GM18951 (cell line): ENCODE measurements around the gene COX8C.

Experiments
- POLR2A ChIP-seq: IDR thresholded peaks from 4 replicates; pipeline ENCODE4 v1.6.1; 2011; ENCODE audit warnings: mild to moderate bottlenecking; ENCODE audit not compliant: insufficient read length, insufficient read depth; ENCODE audit errors: extremely low read depth
- in situ Hi-C: fragments of 300-500 bp; cut with MboI; formaldehyde crosslinking; loops from one replicate; pipeline ENCODE4 v1.12.0; 2022; ENCODE audit warnings: low sequenced_read_pairs, mixed read lengths, inconsistent platforms; ENCODE audit not compliant: unreplicated experiment

The COX8C gene

DNA sequence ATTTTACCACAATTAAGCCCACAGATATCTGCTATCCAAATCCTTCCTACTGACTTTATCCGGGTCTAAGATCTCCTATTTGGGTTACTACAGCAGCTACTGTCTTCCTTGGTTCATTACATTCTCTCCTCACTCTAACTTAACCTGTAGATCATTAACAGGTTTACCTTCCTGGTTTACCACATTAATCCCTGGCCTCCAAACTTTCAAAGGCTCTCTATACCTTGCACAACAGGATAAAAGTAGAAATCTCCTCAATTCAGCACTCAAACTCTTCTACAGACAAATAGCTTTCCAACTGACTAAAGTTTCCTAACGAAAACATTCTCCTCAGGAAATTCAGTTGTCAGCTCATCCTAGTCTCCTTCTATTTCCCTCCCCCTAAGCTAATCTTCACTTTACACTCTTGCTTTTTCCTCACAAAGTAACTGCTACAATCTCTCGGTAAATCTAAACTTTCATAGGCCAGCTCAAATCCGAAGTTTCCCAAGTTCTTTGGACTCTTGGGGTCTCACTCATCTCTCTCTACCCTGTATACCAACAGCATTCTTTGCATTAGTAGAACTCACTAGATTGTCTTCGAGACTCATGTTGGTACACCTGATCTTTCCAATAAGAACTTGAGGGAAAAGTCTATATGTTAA is 16.9 kb upstream of the COX8C start:
- no peak for TF ChIP-seq POLR2A
- in situ Hi-C loops: no loop called here

- no peak for TF ChIP-seq POLR2A
- in situ Hi-C loops: no loop called here
Observed at GRCh38 chr14:93330609-93331000, 16.4 kb upstream of the COX8C start.

- in situ Hi-C loops: no loop called here
- TF ChIP-seq POLR2A: no peak
Observed at GRCh38 chr14:93331002-93331727, 15.8 kb upstream of the COX8C start.

DNA sequence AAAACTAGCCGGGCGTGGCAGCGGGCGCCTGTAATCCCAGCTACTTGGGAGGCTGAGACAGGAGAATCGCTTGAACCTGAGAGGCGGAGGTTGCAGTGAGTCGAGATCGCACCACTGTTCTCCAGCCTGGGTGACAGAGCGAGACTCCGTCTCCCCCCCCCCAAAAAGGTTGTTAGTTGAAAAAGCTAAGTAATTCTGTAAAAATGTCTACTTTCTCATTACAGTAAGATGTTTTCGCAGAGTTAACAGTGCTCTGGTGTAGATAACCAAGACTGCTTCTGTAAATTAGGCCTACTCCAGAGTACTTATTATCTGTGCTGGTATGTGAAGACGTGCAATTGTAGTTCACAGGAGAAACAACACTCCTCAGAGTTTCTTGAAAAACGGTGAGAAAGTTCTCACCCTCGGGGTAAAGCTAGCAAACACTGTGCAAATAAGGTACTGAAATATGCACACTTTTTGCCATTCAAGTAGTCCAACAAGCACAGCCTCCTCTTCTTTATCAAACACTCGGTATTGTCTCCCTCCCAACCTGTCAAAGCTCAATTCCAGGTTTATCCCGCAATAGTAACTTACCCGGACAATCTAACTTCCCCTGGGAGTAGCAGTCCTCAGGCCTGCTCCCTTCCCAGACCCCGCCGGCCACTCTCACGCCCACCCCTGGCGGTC is 15.1 kb upstream of the COX8C start:
- in situ Hi-C loops: no loop called here
- TF ChIP-seq POLR2A: no peak

DNA sequence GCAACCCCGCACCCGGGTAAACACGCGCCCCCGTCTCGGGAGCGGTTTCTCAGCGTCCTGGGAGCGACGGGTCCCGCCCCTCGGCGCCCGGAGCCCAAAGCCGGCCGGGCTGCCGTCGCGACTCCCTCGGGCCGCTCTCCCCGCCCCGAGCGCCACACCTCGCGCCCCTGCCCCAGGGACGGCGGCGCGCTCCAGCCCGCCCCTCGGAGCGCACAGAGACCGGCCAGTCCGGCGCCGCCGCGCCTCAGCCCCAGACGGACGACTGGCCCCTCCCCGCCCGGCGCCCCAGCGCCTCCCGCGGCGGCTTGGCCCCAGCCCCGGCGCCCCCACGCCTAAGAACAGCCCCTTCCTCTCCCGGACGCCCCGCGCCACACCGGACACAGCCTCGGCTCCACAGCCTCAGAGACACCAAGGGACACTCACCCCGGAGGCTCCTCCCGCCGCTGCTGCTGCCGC is 14.6 kb upstream of the COX8C start:
- TF ChIP-seq POLR2A: no peak
- in situ Hi-C loops: no loop called here

- peak; percentile 90 for TF ChIP-seq POLR2A
- in situ Hi-C loops: no loop called here
Observed at GRCh38 chr14:93332853-93333630, 13.9 kb upstream of the COX8C start, which contains the start of gene BTBD7. Gene BTBD7 (minus strand): TSS chr14:93333036. CDS start chr14:93296051, 36,985 bp downstream.

GRCh38 chr14:93333631-93334103 is 13.3 kb upstream of the COX8C start:
- TF ChIP-seq POLR2A: no peak
- in situ Hi-C loops: no loop called here

DNA sequence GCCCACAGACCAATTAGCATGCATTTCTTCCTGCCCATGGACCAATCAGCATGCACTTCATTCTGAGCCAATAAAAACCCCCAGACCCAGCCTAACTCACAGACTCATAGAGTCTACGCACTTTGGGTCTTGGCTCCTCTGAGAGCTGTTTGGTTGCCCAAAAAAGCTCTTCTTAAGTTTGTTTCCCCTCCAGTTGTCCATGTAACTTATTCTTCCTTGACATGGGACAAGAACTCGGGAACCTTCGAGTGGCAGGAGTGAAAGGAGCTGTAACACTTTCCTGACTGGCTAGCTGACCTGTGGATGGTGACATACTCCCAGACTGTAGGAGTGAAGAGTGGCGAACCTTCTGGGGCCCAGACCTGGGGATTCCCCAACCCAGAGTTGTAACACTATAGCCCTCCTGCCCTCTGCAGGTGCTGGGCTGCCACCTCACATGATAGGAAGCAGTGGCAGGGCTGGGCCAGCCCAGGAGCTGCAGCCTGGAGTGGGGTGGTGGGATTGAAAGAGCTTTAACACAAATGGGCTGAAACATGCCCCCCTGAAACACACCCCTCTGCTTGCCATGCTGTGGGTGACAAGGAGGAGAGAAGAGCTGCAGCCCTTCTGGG is 9.7 kb upstream of the COX8C start:
- in situ Hi-C loops: no loop called here
- TF ChIP-seq POLR2A: no peak

GRCh38 chr14:93337884-93338283 is 9.1 kb upstream of the COX8C start:
- in situ Hi-C loops: no loop called here
- TF ChIP-seq POLR2A: no peak

GRCh38 chr14:93343266-93343665 is 3.7 kb upstream of the COX8C start:
- no peak for TF ChIP-seq POLR2A
- in situ Hi-C loops: no loop called here

DNA sequence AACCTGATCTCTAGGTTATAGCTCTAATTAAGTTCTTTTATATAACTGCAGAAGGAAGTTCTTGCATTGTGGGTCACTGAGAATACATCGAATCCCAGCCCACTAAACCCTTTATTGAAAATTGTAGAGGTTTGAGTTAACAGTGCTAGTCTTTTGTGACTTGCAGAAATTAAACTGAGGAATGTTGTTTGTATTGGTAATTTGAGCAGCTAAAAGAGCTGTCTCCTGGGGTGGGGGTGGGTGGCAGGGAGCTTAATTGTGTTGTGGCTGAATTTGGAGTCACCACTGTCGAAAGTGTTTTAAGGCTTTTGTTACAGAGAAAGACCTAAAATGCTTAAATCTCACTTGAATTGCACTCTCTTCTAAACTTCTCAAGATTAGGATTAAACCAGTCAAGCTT is 3.2 kb upstream of the COX8C start:
- TF ChIP-seq POLR2A: no peak
- in situ Hi-C loops: no loop called here

DNA sequence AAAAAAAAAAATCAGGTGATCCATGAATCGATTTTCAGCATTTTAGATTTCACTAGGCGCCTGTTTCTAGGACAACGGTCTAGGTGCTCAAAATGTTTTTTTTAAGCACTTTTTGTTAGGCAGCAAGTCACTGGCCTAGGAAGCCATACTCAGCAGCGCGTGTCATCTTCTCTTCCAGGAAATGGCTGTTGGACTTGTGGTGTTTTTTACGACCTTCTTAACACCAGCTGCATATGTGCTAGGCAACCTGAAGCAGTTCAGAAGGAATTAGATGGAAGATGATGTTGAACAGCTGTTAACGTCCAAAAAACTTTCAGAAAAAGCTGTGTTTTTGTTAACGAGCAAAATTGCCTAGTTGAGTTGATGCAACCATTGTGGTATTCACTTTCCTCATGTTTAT is 868 bp downstream of the COX8C start:
- TF ChIP-seq POLR2A: no peak
- in situ Hi-C loops: no loop called here
